Activated B cell treated with CpG ODN at 0.5 μM for 24 hours (primary cell): Measurements from ENCODE around the gene CCDC198. TPM values are rescaled to one million over a fixed set of nuclear protein-coding genes. Genes with fewer than 3 reads are reported as not detected.

Experiments
- ATAC-seq: fragments of 200-7000 bp; cut with Tn5 transposase; one replicate; pipeline ENCODE4 v1.10.0; 2021; ENCODE audit warnings: low read depth, mild to moderate bottlenecking, moderate library complexity
- CTCF ChIA-PET: fragments of 350-600 bp; sonication (Branson Sonifier 250); formaldehyde crosslinking; loops from one replicate; lab custom pipeline; 2021; ENCODE audit warnings: antibody characterized with exemption; lab: Charles Lee
- POLR2A ChIA-PET: fragments of 350-600 bp; sonication (Branson Sonifier 250); formaldehyde crosslinking; loops from one replicate; lab custom pipeline; 2021; ENCODE audit warnings: antibody characterized with exemption; lab: Charles Lee
- DNase-seq: peaks from one replicate; pipeline ENCODE4 v3.0.0; 2022
- H3K27ac Mint-ChIP-seq: one replicate; pipeline ENCODE4 v1.8.0; 2020; ENCODE audit warnings: mixed read lengths
- H3K27me3 Mint-ChIP-seq: one replicate; pipeline ENCODE4 v1.8.0; 2021; ENCODE audit warnings: mixed read lengths
- H3K36me3 Mint-ChIP-seq: one replicate; pipeline ENCODE4 v1.8.0; 2021; ENCODE audit warnings: low read depth, mixed read lengths
- H3K4me1 Mint-ChIP-seq: one replicate; pipeline ENCODE4 v1.8.0; 2021; ENCODE audit warnings: mixed read lengths
- H3K4me3 Mint-ChIP-seq: one replicate; pipeline ENCODE4 v1.8.0; 2020; ENCODE audit warnings: mild to moderate bottlenecking, mixed read lengths
- H3K9me3 Mint-ChIP-seq: one replicate; pipeline ENCODE4 v1.8.0; 2020; ENCODE audit warnings: mixed read lengths
- CTCF ChIP-seq: fragments of 200-600 bp; IDR thresholded peaks from one replicate; pipeline ENCODE4 v1.8.0; 2022; ENCODE audit warnings: antibody characterized with exemption, mild to moderate bottlenecking
- intact Hi-C: fragments of 100-400 bp; cut with micrococcal nuclease; formaldehyde crosslinking; loops from one replicate; pipeline ENCODE4 v1.15.1; 2024
- total RNA-seq: library from RNA; stranded (reverse); gene quantifications from 2 replicates; pipeline ENCODE4 v1.2.3, GENCODE V29; 2022

The CCDC198 gene
- not detected in 2 replicates for total RNA-seq

- intact Hi-C loops, result no loop called here
- no peak within 1 kb of the TSS for H3K27ac Mint-ChIP-seq
- ChIA-PET CTCF (no interaction called here), POLR2A (no interaction called here)
- no peaks in the 10 kb centered on the region for H3K36me3 Mint-ChIP-seq
- no peak within 1 kb of the TSS for H3K4me3 Mint-ChIP-seq
- ATAC-seq (no peak), DNase-seq (no peak)
- H3K27me3 Mint-ChIP-seq, result peaks cover 12% of the 10 kb centered on the region
- no peaks in the 10 kb centered on the region for H3K4me1 Mint-ChIP-seq
- TF ChIP-seq CTCF, result no peak
- peaks cover 3% of the 10 kb centered on the region for H3K9me3 Mint-ChIP-seq
Observed at GRCh38 chr14:57493467-57494181, at the start of gene CCDC198. CCDC198 (minus strand) TSS chr14:57493857; CDS start chr14:57493715, 142 bp downstream.

- Mint-ChIP-seq H3K9me3 (peaks cover 7% of the 10 kb centered on the region), H3K4me1 (no peaks in the 10 kb centered on the region), H3K27me3 (peaks cover 17% of the 10 kb centered on the region), H3K4me3 (no peak overlapping the region), H3K27ac (no peak overlapping the region), H3K36me3 (no peaks in the 10 kb centered on the region)
- ChIA-PET POLR2A (no interaction called here), CTCF (no interaction called here)
- no peak for TF ChIP-seq CTCF
- DNase-seq (no peak), ATAC-seq (no peak)
- intact Hi-C loops, result no loop called here
Observed at GRCh38 chr14:57533214-57533613, 39.6 kb upstream of the CCDC198 start.

GRCh38 chr14:57530571-57530970 lies 36.9 kb upstream of the CCDC198 start:
- H3K4me1 Mint-ChIP-seq, result no peaks in the 10 kb centered on the region
- intact Hi-C loops, result no loop called here
- no peak overlapping the region for H3K4me3 Mint-ChIP-seq
- peaks cover 14% of the 10 kb centered on the region for H3K9me3 Mint-ChIP-seq
- DNase-seq, result no peak
- POLR2A ChIA-PET, result no interaction called here
- TF ChIP-seq CTCF, result no peak
- H3K36me3 Mint-ChIP-seq, result no peaks in the 10 kb centered on the region
- CTCF ChIA-PET, result no interaction called here
- H3K27me3 Mint-ChIP-seq, result peaks cover 17% of the 10 kb centered on the region
- ATAC-seq, result no peak
- no peak overlapping the region for H3K27ac Mint-ChIP-seq

DNA sequence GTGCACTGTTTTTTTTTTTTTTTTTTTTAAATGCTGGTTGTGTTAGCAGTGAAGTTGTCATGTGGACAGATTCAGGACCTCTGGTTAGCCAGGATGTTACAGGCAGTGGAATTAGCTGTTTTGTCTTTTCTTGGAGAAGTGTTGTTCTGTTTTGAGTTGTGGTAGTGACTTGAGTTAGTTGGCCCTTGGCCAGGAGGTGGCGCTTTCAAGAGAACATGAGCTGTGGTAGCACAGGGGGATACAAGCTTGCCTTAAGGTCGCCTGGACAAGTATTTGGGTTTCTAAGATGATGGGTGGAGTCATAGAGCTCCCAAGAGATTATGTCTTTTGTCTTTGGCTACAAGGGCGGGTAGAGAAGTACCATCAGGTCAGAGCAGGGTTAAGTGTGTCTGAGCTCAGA lies 33.3 kb upstream of the CCDC198 start:
- Mint-ChIP-seq H3K9me3 (peaks cover 29% of the 10 kb centered on the region), H3K4me3 (no peak overlapping the region), H3K27ac (no peak overlapping the region), H3K36me3 (no peaks in the 10 kb centered on the region), H3K27me3 (peaks cover 15% of the 10 kb centered on the region), H3K4me1 (no peaks in the 10 kb centered on the region)
- ChIA-PET CTCF (no interaction called here), POLR2A (no interaction called here)
- DNase-seq, result no peak
- no peak for TF ChIP-seq CTCF
- intact Hi-C loops, result no loop called here
- no peak for ATAC-seq

DNA sequence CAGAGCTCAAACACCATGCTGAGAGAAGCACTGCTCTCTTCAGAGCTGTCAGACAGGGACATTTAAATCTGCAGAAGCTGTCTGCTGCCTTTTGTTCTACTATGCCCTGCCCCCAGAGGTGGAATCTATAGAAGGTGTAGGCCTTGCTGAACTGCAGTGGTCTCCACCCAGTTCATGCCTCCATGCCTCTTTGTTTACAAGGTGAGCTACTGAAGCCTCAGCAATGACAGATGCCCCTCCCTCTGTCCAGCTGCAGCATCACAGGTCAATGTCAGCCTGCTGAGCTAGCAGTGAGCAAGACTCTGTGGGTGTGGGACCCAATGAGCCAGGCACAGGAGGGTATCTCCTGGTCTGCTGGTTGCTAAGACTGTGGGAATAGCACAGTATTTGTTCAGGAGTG lies 25.4 kb upstream of the CCDC198 start:
- no peak for TF ChIP-seq CTCF
- H3K4me1 Mint-ChIP-seq, result no peaks in the 10 kb centered on the region
- DNase-seq (no peak), ATAC-seq (no peak)
- no peak overlapping the region for H3K4me3 Mint-ChIP-seq
- intact Hi-C loops, result no loop called here
- H3K36me3 Mint-ChIP-seq, result no peaks in the 10 kb centered on the region
- peaks cover 2% of the 10 kb centered on the region for H3K27me3 Mint-ChIP-seq
- POLR2A ChIA-PET, result no interaction called here
- H3K9me3 Mint-ChIP-seq, result peaks cover 40% of the 10 kb centered on the region
- CTCF ChIA-PET, result no interaction called here
- no peak overlapping the region for H3K27ac Mint-ChIP-seq
